ENCODE data around the gene TMEM201. TPM values are rescaled to one million over a fixed set of nuclear protein-coding genes. Genes with fewer than 3 reads are reported as not detected.

Gene TMEM201
- total and polyA plus RNA-seq, 2 of the 13 experiments (the other 11 are each of a cell fraction or from before 2014, with no cell fraction given), result 1.5 to 8.2 TPM

- TF ChIP-seq MAZ (IDR thresholded peaks at IDR 0.05; ENCODE audit: borderline replicate concordance, low read depth, low read length) (no peak), MAZ (CRISPR knock-in tag; IDR thresholded peaks at IDR 0.05; ENCODE audit: low read depth) (0 out of 2 replicates have a peak, but pooled peaks have one; percentile 39), THAP7 (CRISPR knock-in tag; IDR thresholded peaks at IDR 0.05) (no peak), ZNF580 (CRISPR knock-in tag; IDR thresholded peaks at IDR 0.05; ENCODE audit: borderline replicate concordance, low read depth) (peak; percentile 86), ZNF430 (CRISPR knock-in tag; IDR thresholded peaks at IDR 0.05) (peak; percentile 81; the same call in 1 of the 2 replicates), FOXK1 (CRISPR knock-in tag; IDR thresholded peaks at IDR 0.05; ENCODE audit: borderline replicate concordance, low read depth) (peak; percentile 90), THRA (CRISPR knock-in tag; IDR thresholded peaks at IDR 0.05; ENCODE audit: borderline replicate concordance) (peak; percentile 95), MYC (CRISPR knock-in tag; IDR thresholded peaks at IDR 0.05; ENCODE audit: borderline replicate concordance) (peak; percentile 54), CCDC6 (CRISPR knock-in tag; IDR thresholded peaks at IDR 0.05) (peak; percentile 63; the same call in 1 of the 2 replicates), ZNF224 (CRISPR knock-in tag; IDR thresholded peaks at IDR 0.05) (no peak), ZNF292 (CRISPR knock-in tag; IDR thresholded peaks at IDR 0.05; ENCODE audit: borderline replicate concordance, low read depth) (peak; percentile 52; the same call in 1 of the 2 replicates), HMG20B (CRISPR knock-in tag; conservative IDR thresholded peaks at IDR 0.05) (peak; percentile 94), RARA (CRISPR knock-in tag; IDR thresholded peaks at IDR 0.05) (peak; percentile 97), SRSF1 (optimal IDR thresholded peaks at IDR 0.05; ENCODE audit: low read depth, low read length) (no peak), CREB1 (IDR thresholded peaks at IDR 0.05) (0 out of 2 replicates have a peak, but pooled peaks have one; percentile 11), CREB1 (CRISPR knock-in tag; IDR thresholded peaks at IDR 0.05) (peak; percentile 89), ZHX1 (CRISPR knock-in tag; IDR thresholded peaks at IDR 0.05; ENCODE audit: low read depth) (peak; percentile 90), KDM6A (CRISPR knock-in tag; IDR thresholded peaks at IDR 0.05; ENCODE audit: low read depth) (peak; percentile 92; the same call in 1 of the 2 replicates), JUN (CRISPR knock-in tag; IDR thresholded peaks at IDR 0.05) (peak; percentile 55), CEBPG (CRISPR knock-in tag; IDR thresholded peaks at IDR 0.05) (peak; percentile 99), HNRNPL (IDR thresholded peaks at IDR 0.05; ENCODE audit: low read depth, low read length) (no peak)
- TF ChIP-seq, protein P1, sequence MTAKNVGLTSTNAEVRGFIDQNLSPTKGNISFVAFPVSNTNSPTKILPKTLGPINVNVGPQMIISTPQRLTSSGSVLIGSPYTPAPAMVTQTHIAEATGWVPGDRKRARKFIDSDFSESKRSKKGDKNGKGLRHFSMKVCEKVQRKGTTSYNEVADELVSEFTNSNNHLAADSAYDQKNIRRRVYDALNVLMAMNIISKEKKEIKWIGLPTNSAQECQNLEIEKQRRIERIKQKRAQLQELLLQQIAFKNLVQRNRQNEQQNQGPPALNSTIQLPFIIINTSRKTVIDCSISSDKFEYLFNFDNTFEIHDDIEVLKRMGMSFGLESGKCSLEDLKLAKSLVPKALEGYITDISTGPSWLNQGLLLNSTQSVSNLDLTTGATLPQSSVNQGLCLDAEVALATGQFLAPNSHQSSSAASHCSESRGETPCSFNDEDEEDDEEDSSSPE (CRISPR knock-in tag; IDR thresholded peaks at IDR 0.05), result no peak; the same call in 1 of the 2 replicates
Measured at GRCh38 chr1:9553736-9554144, 35.0 kb upstream of the TMEM201 start (continued).
